ENCODE measurements around the gene MAU2. TPM values are rescaled to one million over a fixed set of nuclear protein-coding genes. Genes with fewer than 3 reads are reported as not detected.

Gene MAU2
- total RNA-seq, 1 experiment from 2014 or later = 48.4 TPM

- no peaks in the 10 kb centered on the region for H3K4me1 Mint-ChIP-seq
- Histone ChIP-seq H2BK5ac (ENCODE audit: insufficient read length, low read length) (no peak overlapping the region), H4K20me1 (ENCODE audit: control insufficient read depth, insufficient read depth, insufficient read length) (no peaks in the 10 kb centered on the region), H3K56ac (ENCODE audit: insufficient read length, low read depth, low read length) (no peak overlapping the region), H4K91ac (ENCODE audit: insufficient read length, low read depth, low read length) (no peak overlapping the region), H2BK20ac (ENCODE audit: low read depth, low read length, poor library complexity, severe bottlenecking) (no peak overlapping the region), H3K14ac (ENCODE audit: insufficient read depth, low read length) (no peak overlapping the region), H3K27ac (ENCODE audit: insufficient read length, low read depth, low read length) (no peak overlapping the region), H4K5ac (ENCODE audit: insufficient read length, low read depth, low read length) (no peak overlapping the region), H3K79me1 (ENCODE audit: insufficient read depth, low read depth, low read length, poor library complexity, severe bottlenecking) (no peaks in the 10 kb centered on the region), H3K18ac (ENCODE audit: insufficient read length, low read depth, low read length) (no peak overlapping the region), H3K4me1 (ENCODE audit: insufficient read depth, low read length) (no peaks in the 10 kb centered on the region), H3K27me3 (ENCODE audit: insufficient read depth, low read length) (no peaks in the 10 kb centered on the region), H3K4ac (ENCODE audit: low read depth, low read length) (no peak overlapping the region), H2AK5ac (ENCODE audit: insufficient read length, low read length) (no peak overlapping the region), H2AFZ (ENCODE audit: low read length) (no peak overlapping the region), H2BK12ac (ENCODE audit: insufficient read length, low read depth, low read length) (no peak overlapping the region), H3K4me2 (ENCODE audit: insufficient read depth, insufficient read length, low read length) (no peak overlapping the region), H3K23ac (ENCODE audit: insufficient read length, low read depth, low read length) (no peak overlapping the region), H4K8ac (replicated peaks; ENCODE audit: insufficient read length, low read depth, low read length) (no peak overlapping the region), H3K23me2 (ENCODE audit: insufficient read length, low read depth, low read length, poor library complexity, severe bottlenecking) (no peaks in the 10 kb centered on the region), H3K9me3 (ENCODE audit: control insufficient read depth, low read depth, low read length) (no peaks in the 10 kb centered on the region), H2BK15ac (ENCODE audit: low read depth, low read length) (no peak overlapping the region), H2BK120ac (ENCODE audit: low read depth, low read length, poor library complexity, severe bottlenecking) (no peak overlapping the region), H3T11ph (ENCODE audit: low read length) (no peak overlapping the region), H3K9ac (ENCODE audit: extremely low read depth, insufficient read length, low read length) (no peak overlapping the region), H3K79me2 (ENCODE audit: insufficient read depth, low read length) (no peaks in the 10 kb centered on the region)
- no peaks in the 10 kb centered on the region for H3K9me3 Mint-ChIP-seq
- no CpG with 5 or more reads among the region's 9 CpGs for WGBS (ENCODE audit: extremely low coverage, insufficient read length, low lambda C conversion rate)
- H3K27ac Mint-ChIP-seq = no peak overlapping the region
- H3K36me3 Mint-ChIP-seq (ENCODE audit: insufficient read depth in 1 of 3, low read depth in 3 of 3) = peaks cover 34 to 68% (median 66%) of the 10 kb centered on the region in 3 experiments
- H3K27me3 Mint-ChIP-seq (ENCODE audit: low read depth) = no peaks in the 10 kb centered on the region
- no peak for TF ChIP-seq CTCF (conservative IDR thresholded peaks at IDR 0.05)
- H3K4me3 Mint-ChIP-seq = no peak overlapping the region
- no peak for DNase-seq
Observed at GRCh38 chr19:19348266-19348665, 27.6 kb downstream of the MAU2 start.

Data from H9 (cell line).